ENCODE measurements around the gene BCS1L. TPM values are rescaled to one million over a fixed set of nuclear protein-coding genes. Genes with fewer than 3 reads are reported as not detected.

The BCS1L gene
- total RNA-seq (2021; fragmentation: NEBNext Ultra II Directional; extraction: Animal tissue kit (Norgen Biotek cat#: 25700)) = 10 to 100 TPM; 32.9 to 43.5 (median 35.8) TPM
- long read RNA-seq, transcript BCS1L-201 (8 exons, 1,454 nt) = major isoform, 19 of 39 reads
- long read RNA-seq, partial matches to known transcripts = 6 of 39 reads
- long read RNA-seq, other reads (novel, unspliced or antisense) = 14 of 39 reads

GRCh38 chr2:218659258-218659987, at the start of gene BCS1L, which contains the start of gene ZNF142:
Gene BCS1L (plus strand): TSS chr2:218659683. CDS start chr2:218660988, 1,305 bp downstream.
Gene ZNF142 (minus strand): TSS chr2:218659623. CDS start chr2:218656429, 3,194 bp downstream.
- Mint-ChIP-seq H3K36me3 (ENCODE audit: low read depth) (peaks cover 17% of the 10 kb centered on the region), H3K27ac (peak within 1 kb of the TSS; percentile 67), H3K9me3 (no peaks in the 10 kb centered on the region), H3K4me3 (peak within 1 kb of the TSS; percentile 96), H3K27me3 (ENCODE audit: insufficient read depth) (peaks cover 2% of the 10 kb centered on the region; the same call in 1 of the 2 replicates), H3K4me1 (ENCODE audit: low read depth) (peaks cover 28% of the 10 kb centered on the region)
- no peak for TF ChIP-seq CTCF (IDR thresholded peaks at IDR 0.05)
- peak; percentile 85 for DNase-seq

GRCh38 chr2:218615868-218616315, 43.6 kb upstream of the BCS1L start:
- H3K4me3 Mint-ChIP-seq = no peak overlapping the region
- no peaks in the 10 kb centered on the region for H3K4me1 Mint-ChIP-seq (ENCODE audit: low read depth)
- no peak overlapping the region for H3K27ac Mint-ChIP-seq
- H3K9me3 Mint-ChIP-seq = no peaks in the 10 kb centered on the region
- TF ChIP-seq CTCF (IDR thresholded peaks at IDR 0.05) = no peak
- H3K27me3 Mint-ChIP-seq (ENCODE audit: insufficient read depth) = peaks cover 11% of the 10 kb centered on the region
- no peaks in the 10 kb centered on the region for H3K36me3 Mint-ChIP-seq (ENCODE audit: low read depth)
- no peak for DNase-seq

GRCh38 chr2:218618102-218618860, 41.2 kb upstream of the BCS1L start:
- H3K4me1 Mint-ChIP-seq (ENCODE audit: low read depth) = peaks cover 11% of the 10 kb centered on the region; the same call in 1 of the 2 replicates
- DNase-seq = peak; percentile 9
- no peaks in the 10 kb centered on the region for H3K9me3 Mint-ChIP-seq
- no peaks in the 10 kb centered on the region; the same call in 1 of the 2 replicates for H3K27me3 Mint-ChIP-seq (ENCODE audit: insufficient read depth)
- H3K27ac Mint-ChIP-seq = no peak overlapping the region
- no peak overlapping the region for H3K4me3 Mint-ChIP-seq
- no peaks in the 10 kb centered on the region for H3K36me3 Mint-ChIP-seq (ENCODE audit: low read depth)
- TF ChIP-seq CTCF (IDR thresholded peaks at IDR 0.05) = no peak

- no peak for TF ChIP-seq CTCF (IDR thresholded peaks at IDR 0.05)
- Mint-ChIP-seq H3K9me3 (no peaks in the 10 kb centered on the region), H3K36me3 (ENCODE audit: low read depth) (no peaks in the 10 kb centered on the region), H3K27ac (no peak overlapping the region), H3K4me1 (ENCODE audit: low read depth) (peaks cover 12% of the 10 kb centered on the region; the same call in 1 of the 2 replicates), H3K27me3 (ENCODE audit: insufficient read depth) (no peaks in the 10 kb centered on the region), H3K4me3 (no peak overlapping the region)
- no peak for DNase-seq
These were observed 38.5 kb upstream of the BCS1L start for GRCh38 chr2:218621007-218621406.

GRCh38 chr2:218622606-218623365, 36.7 kb upstream of the BCS1L start:
- no peak overlapping the region for H3K27ac Mint-ChIP-seq
- no peaks in the 10 kb centered on the region; the same call in 1 of the 2 replicates for H3K27me3 Mint-ChIP-seq (ENCODE audit: insufficient read depth)
- H3K4me1 Mint-ChIP-seq (ENCODE audit: low read depth) = peaks cover 12% of the 10 kb centered on the region; the same call in 1 of the 2 replicates
- TF ChIP-seq CTCF (IDR thresholded peaks at IDR 0.05) = no peak
- DNase-seq = peak; percentile 27
- H3K9me3 Mint-ChIP-seq = no peaks in the 10 kb centered on the region
- no peak overlapping the region for H3K4me3 Mint-ChIP-seq
- H3K36me3 Mint-ChIP-seq (ENCODE audit: low read depth) = no peaks in the 10 kb centered on the region

All from HFFc6 (cell line).